ENCODE measurements around the gene PDE6D.
A peak's percentile ranks its signal among the peaks of the same experiment; 100 is the strongest.

Gene PDE6D

DNA sequence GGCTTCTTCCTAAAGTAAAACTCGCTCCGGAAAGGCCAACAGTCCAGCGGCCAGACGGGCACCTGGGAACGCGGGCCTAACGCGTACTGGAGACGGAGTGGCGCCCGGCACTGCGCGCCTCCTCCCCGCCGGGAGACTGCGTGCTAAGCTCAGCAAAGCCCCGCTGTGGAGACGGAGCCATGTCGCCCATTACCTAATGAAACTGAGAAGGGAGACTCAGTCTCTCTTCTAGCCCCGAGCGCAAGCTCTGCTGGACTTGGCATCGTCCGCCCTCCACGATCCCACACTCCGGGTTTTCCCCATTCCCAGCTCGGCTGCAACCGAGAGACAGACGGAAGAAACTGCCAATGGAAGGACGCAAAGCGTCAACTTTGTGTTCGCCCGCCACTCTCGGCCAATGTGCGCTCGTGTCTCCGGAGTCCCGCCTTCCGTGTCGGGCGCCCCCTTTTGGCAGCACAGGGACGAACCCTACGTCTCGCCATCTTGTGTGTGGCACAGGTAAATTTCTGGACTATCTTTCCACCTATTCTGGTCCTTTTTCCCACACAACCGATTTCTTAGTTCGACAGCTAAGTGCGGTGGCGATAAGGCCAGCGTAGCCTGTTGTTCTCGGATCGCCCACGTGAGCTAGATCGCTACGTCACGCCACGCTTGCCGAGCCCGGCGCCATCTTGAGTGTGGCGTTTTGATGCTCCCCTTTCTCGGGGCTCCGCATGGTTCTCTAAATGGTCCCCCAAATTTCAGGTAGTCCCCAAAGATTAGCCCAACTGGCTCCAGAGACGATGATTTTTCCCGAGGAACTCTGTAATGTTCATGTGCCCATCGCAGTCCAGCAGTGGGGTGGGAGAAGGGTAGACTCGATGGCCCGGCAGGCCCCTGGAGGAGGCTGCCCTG is 74.1 kb downstream of the PDE6D start:
- peak; percentile 99 for DNase-seq

DNA sequence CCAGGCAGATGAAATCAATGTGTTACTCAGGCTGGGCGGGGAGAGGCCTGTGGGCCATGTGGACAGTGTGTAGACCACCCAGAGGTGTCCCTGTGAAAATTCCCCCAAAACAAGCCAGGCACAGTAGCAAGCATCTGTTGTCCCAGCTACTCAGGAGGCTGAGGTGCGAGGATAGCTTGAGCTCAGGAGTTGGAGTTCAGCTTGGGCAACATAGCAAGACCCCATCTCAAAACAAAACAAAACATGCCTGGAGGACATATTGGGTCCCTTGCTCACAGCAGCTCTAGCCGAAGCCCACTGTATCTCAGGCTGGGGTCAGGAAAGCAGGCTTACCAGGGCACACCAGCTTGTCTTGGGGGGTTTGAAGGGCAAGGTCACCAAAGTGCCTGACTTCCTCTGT is 77.1 kb downstream of the PDE6D start:
- DNase-seq: no peak

DNA sequence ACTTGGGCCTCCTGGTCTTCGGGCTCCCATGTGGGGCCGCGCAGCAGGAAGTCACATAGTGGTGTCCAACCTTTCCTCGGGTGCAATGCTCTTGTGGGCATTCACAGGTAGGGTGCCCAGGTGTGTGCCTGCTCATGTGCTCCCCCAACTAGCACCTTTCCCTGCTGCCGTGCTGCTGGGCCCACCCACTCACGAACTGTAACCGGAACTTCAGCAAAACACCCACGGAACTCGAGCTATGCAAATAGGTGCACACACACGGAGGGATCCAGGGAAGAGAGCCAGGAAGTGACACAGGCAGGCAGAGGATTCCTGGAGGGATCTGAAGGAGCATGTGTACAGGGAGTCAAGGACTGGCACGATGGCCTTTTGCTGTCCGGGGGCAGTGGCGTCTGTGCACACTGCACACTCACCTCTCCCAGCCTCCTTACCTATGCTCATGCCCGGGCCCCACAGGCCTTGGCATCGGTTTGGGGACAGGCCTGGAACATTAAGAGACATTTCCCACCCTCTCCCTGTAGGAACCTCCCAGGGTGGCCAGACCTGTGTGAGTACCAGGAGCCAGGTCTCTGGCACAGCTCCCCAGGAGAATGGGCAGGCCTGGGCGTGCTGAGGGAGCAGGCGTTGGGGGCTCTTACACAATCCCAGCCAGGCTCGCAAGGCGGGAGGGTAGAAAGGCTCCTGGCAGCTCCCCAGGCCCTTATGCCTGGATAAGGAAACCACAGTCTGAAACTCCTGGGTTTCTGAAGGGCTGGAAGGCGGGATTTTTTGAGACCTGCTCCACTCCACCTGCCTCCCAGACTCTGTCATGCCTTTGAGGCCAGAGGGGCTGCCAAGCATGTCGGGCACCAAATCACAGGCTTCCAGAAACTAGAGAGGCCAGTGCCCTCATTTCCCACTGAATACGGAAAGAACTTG is 79.4 kb downstream of the PDE6D start:
- no peak for DNase-seq

DNA sequence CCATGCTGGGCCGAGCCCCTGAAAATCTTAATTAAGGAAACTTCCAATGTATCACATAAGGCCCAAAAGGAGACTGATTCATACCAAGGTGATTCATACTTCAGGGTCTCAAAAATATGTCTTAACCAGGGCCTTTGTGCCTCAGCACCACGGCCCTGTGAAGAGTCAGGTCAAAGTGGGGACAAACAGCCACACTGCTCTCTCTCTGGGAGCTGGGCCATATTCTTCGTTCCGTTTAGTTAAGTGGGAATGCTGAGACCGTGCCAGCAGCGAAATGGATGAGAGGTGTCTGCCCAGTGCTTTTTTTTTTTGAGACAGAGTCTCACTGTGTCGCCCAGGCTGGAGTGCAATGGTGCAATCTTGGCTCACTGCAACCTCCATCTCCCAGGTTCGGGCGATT is 82.1 kb downstream of the PDE6D start:
- no peak for DNase-seq

DNA sequence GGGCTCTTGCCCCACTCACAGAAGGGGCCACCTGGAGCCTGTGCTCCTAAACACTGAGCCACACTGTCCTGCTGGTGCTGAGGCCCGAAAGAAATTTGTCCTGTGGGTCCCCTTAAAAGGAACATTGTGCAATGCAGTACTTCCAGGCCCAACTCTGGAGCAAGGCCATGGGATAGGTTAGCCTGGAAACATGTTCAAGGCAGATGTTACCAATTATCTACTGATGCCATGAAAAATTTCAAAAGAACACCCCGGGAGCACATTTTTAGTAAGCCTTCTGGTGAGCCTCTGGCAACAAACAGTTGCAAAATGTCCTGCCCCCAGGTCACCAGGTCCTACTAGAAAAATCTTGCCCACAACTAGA is 85.1 kb downstream of the PDE6D start:
- DNase-seq: no peak

DNA sequence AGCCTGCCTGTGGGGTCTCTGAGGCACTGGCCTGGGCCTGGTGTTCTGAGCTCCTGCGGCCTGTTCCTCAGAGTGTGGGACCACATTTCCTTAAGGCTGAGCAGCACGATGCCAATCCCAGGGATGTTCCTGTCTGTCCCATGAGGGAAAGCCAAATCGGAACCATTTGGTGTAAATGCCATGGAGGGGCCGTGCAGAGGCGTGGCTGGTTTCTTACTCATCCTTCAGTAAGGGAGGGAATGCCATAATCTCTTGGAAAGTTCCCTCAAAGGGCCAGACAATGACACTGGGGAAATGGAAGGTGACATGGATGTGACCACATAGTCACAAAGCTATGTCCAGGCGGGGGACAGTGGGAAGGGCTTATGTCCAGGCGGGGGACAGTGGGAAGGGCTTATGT is 87.1 kb downstream of the PDE6D start:
- no peak for DNase-seq

DNA sequence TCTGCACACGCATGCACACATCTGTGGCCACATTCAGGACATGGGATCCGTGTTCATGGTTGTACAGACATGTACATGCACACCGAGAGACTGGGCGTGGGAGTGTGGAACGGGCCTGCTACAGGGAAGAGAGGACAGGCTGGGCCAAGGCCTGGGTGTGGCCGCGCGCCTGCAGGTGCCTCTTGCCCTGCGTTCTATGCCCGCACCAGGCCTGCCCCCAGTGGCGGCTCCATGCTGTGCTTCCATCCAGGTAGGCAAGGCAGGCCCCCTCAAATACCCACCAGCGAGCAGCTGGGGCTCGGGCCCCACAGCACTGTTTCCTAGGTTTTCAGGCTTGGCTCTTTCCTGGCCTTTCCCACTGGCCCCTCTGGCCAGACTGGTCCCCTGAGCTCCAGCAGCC is 88.2 kb downstream of the PDE6D start:
- DNase-seq: no peak

DNA sequence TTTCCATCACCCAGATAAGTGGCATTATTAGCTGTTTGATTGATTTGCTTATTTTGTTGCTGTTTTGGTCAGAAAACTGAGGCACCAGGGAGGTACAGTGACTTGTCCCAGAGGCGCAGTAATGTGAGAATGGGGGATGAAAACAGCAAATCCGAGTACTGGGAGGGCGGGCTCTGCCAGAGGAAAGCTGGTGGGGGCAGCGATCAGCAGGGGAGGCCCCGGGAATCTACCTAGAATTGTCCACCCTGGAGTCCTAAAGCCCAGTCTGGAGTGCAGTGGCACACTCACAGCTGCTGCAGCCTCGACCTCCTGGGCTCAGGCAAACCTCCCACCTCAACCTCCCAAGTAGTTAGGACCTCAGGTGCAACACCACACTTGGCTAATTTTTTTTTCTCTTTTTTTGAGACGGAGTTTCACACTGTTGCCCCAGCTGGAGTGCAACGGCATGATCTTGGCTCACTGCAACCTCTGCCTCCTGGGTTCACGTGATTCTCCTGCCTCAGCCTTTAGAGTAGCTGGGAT is 89.8 kb downstream of the PDE6D start:
- no peak for DNase-seq

DNA sequence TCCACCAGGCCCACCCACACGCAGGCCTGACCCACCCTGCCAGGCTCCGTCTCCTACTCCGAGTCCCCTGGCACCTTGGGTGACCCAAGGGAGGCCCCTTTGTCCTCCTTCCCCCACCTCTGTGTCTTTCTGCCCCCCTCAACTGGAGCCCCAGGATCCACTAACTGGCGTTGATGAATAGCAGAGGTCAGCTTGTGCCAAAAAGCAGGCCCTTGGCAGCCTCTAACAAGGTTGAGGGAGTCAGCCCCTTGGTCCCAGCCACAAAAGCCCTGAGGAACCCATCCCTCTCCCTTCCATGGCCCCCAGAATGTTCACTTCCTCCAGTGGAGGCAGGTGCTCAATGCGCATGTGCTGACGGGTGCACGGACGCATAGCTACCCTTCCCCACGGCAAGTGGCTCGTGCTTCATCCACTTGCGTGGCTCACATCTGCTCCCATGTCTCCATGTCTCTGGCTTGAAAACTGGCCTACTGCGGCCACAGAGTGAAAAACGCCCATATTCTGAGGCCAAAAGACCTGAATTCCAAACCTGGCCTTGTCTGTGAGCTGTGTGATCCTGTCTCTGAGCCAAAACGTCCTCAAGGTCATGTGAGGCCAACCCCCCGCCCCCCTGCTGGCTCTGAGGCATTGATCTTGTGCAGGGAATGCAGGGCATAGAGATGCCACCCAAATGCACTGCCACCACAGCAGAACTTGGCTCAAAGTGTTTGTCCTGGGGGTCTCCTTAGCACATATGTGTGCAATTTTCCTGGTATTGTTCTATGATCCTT is 91.8 kb downstream of the PDE6D start:
- DNase-seq: no peak

DNA sequence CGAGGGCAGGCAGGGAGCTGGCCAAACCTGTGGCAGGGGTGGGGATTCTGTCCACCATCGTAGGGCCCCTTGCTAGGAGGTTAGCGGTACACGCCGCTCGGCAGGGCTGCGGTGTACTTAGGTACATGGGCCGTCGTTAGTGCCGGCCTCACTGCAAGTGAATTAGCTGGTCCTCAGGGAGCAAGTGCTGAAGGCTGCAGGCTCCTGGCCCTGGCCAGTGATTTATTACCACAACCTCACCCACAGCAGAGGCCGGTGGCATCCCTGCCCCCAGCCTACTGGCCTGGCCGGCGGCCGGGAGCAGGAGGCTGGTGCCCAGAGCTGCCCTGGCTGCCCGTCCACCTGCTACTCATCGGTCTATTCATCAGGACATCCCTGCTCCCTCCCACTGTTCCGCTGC is 92.4 kb downstream of the PDE6D start:
- DNase-seq: no peak

DNA sequence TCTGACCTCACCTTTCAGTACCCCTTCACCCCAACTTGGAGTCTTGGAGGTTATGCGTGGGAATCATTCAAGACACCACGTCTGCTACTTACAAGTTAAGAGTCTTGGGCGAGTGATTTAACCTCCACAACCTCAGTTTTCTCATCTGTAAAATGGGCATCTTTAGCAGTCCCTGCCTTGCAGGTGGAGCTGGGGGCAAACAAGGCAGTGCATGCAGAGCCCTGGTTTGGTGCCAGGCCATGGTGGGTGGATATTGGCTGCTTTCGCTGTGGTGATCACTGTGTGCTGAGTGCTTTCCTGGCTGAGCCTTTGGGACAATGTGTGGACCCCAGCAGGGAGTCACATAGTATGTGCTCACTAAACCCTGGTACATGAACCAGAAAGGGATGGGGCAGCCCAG is 93.1 kb downstream of the PDE6D start:
- DNase-seq: no peak

DNA sequence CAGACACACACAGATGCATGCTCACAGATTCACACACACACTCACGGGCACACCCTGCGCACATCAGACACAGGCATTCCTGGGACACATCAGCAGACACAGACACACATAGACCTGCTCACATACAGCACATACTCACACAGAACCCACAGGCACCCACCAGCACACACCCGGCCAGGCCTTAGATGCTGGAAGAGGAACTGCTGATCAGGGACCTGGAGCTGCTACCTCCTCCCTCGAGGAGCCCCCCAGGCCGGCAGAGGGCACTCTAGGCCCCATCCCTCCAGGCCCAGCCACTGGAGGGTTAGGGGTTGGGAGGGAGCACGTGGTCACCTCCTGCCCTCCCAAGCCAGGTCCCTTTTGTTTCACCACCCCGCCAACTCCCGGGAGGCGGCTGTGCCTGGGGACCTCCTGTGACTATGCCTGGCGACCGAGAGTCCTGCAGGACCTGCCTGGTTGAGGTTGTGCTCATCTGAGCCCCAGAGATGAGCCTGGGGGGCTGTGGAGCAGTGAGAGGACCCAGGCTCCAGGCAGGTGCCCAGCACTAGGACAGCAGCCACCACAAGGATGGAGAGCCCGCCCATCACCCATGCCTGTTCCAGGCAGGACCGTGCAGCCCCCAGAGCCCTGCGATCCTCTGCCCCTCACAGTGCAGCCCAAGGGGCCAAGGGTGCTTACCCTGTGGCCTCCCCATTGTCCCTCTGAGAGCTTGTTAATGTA is 93.8 kb downstream of the PDE6D start:
- DNase-seq: peak; percentile 74

DNA sequence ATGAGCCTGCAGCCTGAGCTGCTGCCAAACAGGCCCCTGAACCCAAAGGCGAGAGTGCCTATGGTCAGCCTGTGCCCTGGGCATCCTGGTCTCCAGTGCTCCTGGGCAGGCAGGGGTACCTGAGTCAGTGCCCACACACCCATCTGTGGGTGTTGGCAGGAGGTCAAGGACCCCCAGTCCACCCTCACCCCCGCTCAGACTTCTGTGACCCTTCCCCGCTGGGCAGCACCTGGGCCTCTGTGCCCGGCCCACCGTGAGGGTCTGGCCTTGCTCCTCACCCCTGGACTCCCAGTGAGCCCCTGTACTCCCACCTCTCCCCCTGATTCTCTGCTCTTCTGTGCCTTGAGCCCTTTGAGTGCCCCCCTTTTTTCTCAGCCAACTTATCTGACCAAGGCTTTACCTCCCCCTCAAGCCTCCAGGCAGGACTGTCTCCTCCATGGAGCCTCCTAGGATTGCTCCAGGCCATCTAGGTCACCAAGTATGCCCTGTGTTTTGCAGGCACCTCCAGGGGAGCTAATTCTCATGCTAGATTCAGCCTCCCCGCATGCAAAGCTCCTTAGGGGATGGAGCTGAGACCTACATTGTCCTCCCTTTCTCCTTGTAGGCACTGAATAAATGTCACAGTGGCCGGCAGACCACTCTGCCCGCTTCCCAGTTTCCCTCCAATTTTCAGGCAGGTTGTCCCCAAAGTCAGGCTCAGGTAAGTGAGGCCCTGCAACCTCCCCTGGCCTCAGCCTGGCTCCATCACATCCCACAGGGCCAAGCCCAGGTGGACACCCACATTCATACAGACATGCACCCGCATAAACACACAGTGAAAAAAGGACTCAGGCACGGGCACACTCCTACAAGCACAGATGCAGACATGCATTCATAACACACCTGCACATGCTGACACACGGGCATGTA is 94.6 kb downstream of the PDE6D start:
- no peak for DNase-seq

DNA sequence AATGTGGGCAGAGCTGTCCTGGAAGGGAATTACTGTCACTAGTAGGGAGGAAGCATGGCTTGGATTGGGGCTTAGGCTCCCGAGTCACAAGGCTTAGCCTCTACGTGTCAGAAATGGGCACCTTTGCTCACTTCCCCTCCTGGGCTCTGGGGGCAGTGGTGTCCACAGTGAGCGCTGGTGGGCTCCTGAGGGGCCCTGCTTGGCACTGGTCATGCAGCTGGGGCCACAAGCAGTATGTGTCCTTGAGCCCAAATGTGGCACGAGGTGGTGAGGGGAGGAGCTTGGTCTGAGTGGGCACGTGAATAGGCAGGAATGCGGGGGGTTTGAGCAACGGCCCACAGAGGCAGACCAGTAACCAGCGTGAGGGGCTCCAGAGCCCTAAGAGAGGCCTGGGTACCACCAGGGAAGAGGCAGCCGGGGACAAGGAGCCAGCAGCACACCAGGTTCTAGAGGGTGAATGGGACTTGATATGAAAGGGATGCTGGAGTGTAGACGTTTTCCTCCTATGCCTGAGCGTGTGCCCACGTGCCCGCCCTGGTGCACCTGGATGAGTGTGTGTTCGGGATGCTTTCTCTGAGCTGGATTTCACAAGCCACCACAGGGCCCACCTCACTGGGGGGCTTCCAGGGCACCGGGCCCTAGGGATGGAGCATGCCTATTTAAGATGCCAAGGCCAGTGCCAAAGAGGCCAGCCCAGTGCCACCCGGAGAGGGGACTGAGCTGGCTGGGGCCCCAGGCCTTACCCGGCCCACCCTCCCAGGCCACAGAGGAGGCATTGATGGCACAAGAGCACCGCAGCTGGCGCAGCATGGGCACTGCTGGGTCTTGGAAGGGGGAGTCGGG is 95.5 kb downstream of the PDE6D start:
- DNase-seq: no peak

DNA sequence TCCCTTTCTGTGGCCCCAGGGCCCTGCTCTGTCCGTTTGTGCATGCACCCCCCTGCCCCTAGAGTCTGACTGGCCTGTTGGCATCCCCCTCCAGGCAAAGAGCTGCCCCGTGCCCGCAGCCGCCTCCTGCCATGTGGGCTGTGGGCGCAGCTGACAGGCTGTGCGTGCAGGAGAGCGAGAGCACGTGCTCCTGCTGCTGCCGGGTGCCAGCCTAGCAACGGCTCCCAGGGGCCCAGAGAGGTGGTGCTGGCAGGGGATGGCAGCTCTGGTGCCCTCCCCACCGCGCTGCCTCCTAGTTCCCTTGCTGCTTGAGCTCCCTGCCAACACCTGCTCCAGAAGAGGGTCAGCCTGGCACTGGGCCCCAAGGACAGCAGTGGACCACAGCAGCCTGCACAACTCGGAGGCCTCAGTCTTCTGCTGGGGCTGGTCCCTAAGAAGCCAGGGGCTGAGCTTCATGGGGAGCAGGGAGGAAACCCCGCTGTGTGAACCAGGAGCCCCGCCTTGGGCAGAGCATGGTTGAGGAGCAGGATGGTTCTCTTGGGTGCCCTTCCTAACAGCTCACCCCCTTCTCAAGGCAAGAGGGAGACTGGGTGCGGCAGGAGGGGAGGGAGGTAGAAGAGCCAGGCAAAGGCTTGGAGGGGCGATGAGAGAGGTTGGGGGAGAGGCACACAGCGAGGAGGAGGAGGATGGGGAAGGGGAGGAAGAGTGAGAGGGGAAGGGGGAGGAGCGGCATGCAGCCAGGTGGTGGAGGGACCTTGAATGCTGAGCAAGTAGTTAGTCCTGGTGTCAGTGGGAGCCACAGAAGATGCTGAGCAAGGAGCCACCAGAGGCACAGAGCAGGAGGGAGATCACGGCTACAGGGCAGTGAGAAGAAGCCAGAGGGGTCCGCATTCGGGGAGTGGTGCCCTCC is 96.5 kb downstream of the PDE6D start:
- DNase-seq: no peak

DNA sequence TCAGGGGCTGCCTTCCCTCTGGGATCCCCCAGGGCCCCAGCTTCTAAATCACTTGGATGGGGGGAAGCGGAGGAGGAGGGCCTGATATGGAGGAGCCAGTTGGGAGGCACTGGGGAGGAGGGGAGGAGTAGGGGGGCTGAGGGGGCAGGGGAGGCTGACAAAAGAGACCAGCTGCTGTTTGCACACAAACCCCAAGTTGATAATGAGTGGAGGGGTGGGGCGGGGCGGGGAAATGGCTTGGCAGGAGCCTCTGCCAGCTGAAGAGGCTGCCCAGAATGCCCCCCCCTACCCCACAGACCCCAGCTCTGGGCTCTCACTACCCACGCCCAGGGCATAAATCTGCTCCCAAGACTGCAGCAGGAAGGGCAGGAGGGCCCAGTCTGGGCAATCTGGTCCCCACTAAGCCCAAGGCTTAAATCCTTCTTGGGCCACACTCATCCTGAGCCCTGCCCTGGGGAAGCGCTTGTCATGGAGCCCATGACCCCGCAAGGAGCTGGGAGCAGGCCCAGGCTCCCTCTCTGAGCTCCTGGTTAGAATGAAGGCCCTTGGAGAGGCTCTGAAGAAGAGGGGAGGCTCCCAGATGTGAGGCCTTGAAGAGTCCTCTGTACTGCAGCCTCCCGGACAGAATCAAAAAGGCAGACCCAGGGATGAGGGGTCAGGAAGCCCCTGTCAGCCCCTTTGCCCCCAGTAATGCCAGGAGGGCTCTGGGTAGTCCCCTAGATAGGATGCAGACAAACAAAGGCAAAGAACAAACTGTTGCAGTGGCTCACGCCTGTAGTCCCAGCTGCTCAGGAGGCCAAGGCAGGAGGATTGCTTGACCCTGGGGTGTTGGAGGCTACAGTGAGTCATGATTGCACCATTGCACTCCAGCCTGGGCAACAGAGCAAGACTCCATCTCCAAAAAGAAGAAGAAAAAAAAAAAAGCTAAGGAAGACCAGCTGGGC is 97.5 kb downstream of the PDE6D start:
- no peak for DNase-seq

DNA sequence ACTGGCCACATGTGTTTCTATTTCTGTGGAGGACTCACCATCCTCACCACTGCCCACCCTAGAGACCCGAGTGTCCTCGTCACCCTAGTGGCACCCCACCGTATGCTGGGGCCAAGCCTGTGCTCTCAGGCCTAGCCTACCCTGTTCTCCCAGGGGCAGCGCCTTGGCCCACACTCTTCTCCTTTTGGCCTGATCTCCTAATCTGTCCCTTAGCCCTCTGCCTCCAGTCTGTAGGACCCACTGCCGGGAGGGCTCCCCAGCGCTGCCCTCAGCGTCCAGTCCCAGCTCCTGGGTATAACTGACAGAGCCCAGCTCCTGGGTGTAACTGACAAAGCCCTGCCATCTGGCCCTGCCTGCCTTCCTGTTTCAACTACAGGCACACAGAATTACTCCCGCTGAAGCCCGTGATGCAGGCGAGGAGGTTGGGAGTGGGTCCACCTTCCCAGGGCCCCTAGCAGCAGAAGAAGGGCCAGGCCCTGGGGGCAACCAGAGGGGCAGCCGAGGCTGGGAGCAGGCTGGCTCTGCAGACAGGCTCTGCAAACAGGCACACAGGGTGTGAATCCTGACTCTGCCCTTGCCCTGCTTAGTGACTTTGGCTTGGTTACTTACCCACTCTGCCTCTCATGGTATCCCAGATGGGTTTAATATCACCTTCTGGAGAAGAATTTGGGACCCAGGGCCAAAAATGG is 98.3 kb downstream of the PDE6D start:
- no peak for DNase-seq

All from activated CD4-positive, alpha-beta T cell treated with anti-CD3 and anti-CD28 coated beads, Interleukin-2, Interleukin-6, amounts not matched to agents 100 ng/mL and 50 ng/mL, durations not matched to agents 16 hours and 8 hours (primary cell).